GM03348 (cell line): ENCODE measurements around the gene CFAP410.

Source experiments
- DNase-seq: peaks from one replicate; pipeline ENCODE4 v3.0.0; 2012; ENCODE audit warnings: low spot score

Gene CFAP410

GRCh38 chr21:44338971-44339910, at the start of gene CFAP410:
CFAP410 (minus strand) TSS chr21:44339390; CDS start chr21:44339194, 196 bp downstream.
- peak; percentile 99 for DNase-seq

- DNase-seq: no peak
Measured at GRCh38 chr21:44384968-44385367, 45.8 kb upstream of the CFAP410 start.

GRCh38 chr21:44383216-44383615, 44.0 kb upstream of the CFAP410 start:
- DNase-seq: no peak

- no peak for DNase-seq
Measured at GRCh38 chr21:44382536-44382935, 43.3 kb upstream of the CFAP410 start.

- DNase-seq: no peak
Measured at GRCh38 chr21:44381874-44382273, 42.7 kb upstream of the CFAP410 start.

GRCh38 chr21:44380876-44381275, 41.7 kb upstream of the CFAP410 start:
- DNase-seq: no peak

DNA sequence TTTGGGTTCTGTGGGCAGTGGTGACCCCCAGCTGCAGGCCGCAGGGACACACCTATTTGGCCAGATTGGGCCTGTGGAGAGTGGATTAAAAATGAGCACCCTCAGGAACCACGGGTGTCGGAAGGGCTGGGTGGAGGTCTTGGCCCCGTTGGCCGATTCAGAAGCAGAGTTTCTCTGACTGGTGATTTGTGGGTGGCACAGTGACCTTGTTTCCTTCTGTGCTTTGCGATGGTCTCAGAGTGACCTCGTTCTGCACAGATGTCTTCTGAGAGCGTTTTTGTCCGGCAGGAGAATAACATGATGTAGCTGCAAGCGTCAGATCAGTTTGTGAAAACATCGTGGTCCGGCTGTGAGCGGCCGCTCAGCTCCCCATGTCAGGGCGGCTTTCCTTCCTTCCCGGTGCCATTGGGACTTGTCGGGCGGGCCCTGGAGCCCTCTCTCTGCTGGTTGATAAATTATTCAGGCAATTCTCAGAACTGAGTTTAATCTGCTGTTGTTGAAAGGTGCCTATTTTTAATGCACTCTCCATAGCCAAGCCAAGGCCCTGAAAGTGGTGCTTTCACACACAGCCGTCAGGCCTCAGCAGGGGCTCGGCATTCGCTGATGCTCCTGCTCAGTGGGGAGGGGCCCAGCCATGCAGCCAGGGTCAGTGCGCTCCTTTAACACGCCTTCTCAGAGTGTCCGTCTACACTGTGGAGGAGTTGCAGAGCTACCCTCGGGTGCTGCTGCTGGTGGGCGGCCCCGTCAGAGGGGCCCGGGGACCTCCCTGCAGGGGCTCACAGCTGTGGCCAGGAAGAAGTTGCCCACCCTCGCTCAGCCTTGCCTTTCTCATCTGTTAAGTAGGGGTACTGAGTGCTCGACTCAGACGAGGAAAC, 41.0 kb upstream of the CFAP410 start:
- no peak for DNase-seq

- no peak for DNase-seq
Measured at GRCh38 chr21:44379515-44379848, 40.3 kb upstream of the CFAP410 start.

GRCh38 chr21:44378646-44379514, 39.7 kb upstream of the CFAP410 start:
- no peak for DNase-seq

DNA sequence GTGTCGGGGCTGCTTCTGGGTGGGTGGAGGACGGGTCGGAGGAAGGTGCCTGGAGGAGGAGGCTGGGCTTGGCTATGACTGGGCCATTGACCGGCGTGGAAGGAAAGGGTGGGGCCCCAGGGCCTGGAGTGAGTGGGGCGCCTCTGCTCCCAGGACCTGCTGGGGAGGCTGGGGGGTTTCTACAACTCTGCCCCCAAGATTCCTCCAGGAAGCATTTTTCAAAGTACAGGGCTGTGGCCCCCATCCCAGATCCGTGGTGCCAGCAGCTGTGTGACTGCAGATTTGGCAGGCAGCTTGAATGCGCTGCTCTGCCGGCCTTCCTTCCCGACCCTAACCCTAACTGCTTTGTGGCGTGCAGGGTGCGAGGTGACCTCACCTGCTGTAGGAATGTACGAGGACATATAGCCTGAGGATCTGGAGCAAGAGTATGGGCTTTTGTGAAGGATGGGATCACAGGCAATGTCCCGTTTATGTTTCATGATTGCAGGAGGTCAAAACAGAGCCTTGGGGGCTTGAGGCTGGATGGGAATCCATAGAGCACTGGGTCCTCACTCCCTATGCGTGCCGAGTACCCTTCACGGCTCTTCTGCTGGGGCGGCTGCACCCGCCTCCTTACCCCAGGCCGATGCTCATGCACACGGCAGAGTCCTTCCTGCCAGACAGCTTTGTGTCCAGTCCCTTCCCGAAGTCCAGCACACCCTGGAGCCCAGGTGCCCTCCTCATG, 38.9 kb upstream of the CFAP410 start:
- DNase-seq: no peak

DNA sequence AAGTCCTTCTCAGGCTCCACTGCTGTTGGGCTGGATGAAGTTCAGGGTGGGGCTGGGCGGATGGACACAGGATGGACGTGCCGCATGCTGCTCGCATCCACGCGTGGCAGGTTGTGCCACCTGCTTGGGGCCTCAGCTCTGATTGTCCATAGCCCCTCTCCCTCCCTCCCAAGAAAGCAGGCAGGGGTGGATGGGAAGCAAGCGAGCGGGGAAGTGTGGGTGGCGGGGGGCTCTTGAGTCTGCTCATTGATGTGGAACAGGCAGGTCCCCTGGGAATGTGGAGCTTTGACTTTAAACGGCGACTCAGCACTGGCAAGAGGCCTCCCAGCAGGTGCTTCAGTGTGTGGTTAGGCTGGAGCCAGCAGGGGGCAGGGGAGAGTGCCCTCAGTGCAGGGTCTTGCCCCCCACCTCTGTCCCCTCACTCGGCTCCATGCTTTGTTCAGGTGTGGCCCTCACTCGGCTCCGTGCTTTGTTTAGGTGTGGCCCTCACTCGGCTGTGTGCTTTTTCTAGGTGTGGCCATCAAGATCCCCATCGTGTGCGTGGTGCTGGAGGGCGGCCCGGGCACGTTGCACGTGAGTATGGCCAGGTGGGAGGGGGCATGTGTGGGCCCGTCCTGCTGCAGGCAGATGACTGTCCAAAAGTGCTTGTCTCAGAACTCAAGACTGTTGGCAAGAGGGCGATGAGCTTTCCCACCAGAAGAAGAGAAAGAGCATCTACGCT, 38.2 kb upstream of the CFAP410 start:
- no peak for DNase-seq

DNA sequence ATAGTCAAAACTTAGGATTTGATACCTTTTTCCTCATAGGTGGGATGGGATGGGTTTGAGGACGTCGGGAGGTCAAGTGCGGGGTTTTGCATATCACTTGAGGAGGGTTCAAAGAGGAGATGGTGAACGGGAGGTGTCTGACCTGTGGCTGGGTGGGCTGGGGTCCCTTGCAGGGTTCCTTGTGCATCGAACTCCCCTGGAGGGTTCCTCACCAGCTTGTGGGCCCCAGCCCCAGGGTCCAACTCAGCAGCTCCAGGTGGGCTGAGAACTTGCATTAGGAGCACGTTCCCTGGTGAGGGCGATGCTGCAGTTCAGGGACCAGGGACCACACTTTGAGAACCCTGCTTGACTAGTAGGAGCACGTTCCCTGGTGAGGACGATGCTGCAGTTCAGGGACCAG, 37.4 kb upstream of the CFAP410 start:
- no peak for DNase-seq

- DNase-seq: no peak
Measured at GRCh38 chr21:44375761-44376241, 36.6 kb upstream of the CFAP410 start.

- no peak for DNase-seq
Measured at GRCh38 chr21:44375281-44375651, 36.1 kb upstream of the CFAP410 start.

DNA sequence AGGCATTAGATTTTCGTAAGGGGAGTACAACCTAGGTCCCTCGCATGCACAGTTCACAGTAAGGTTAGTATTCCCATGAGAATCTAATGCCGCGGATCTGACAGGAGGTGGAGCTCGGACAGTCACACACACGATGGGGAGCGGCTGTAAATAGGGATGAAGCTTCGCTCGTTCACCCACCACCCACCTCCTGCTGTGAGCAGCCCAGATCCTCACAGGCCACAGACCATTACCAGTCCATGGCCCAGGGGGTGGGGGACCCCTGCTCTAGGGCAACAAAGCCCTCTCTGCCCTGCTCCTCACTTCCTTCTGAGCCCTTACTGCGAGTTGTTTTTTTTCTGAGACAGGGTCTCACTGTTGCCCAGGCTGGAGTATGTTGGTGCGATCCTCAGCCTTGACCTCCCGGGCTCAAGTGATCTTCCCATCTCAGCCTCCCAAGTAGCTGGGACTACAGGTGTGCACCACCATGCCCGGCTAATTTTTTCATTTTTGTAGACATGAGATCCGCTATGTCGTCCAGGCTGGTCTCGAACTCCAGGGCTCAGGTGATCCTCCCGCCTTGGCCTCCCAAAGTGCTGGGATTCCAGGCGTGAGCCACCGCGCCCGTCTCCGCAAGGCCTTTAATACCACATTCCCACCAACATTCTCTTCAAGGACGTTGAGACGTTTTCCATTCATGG, 35.6 kb upstream of the CFAP410 start:
- no peak for DNase-seq

DNA sequence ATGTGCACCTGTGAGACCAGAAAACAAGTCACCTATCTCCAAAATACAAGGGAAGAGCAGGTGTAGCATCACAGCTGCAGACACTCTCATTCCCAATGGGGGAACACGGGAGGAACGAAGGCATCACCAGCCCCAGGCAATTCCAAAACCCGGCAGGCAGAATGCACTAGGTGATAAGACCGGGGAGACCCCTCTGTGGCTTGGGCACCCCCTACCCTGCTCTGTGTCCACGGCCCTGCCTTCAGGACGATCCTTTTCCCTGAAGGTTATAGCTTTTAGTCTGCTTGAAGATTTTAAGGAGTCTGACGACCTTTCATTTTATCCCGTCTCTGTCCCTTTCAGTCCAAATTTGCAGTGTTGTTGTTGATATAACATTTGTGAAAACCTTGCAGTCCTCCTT, 33.4 kb upstream of the CFAP410 start:
- no peak for DNase-seq

- DNase-seq: no peak
Measured at GRCh38 chr21:44371596-44371995, 32.4 kb upstream of the CFAP410 start.

DNA sequence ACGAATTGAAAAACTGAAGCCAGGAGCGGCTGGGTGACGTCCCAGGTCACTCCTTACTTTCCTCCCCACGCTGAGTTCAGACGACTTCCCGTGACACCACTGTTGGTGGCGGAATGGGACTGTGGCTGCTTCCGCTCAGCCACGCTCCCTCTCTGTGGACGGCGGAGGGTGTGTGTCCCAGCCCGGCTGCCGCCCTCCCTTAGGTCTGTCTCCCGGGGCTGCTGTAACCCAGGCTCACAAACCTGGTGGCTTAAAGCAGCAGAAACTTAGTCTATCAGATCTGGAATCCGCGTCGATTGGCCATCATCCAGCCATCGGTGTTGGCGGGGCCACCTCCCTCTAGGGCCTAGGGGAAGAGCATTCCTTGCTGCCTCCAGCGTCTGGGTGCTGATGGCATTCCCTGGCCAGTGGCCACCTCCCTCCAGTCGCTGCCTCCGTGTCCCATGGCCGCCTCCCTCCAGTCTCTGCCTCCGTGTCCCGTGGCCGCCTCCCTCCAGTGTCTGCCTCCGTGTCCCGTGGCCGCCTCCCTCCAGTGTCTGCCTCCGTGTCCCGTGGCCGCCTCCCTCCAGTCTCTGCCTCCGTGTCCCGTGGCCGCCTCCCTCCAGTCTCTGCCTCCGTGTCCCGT, 31.7 kb upstream of the CFAP410 start:
- no peak for DNase-seq

- DNase-seq: no peak
Measured at GRCh38 chr21:44370027-44370735, 31.0 kb upstream of the CFAP410 start.
